SK-N-SH (cell line): ENCODE results near the gene PRKG1. TPM values are rescaled to one million over a fixed set of nuclear protein-coding genes. Genes with fewer than 3 reads are reported as not detected.

Source experiments
- CTCF ChIA-PET: fragments of 300-600, 350-600 bp; formaldehyde crosslinking; extraction: SDS; loops from one replicate; lab custom pipeline; 2021; lab: Yijun Ruan, JAX
- POLR2A ChIA-PET: fragments of 350-600 bp; sonication (Branson Sonifier 250); formaldehyde crosslinking; extraction: SDS; loops from one replicate; lab custom pipeline; 2020; ENCODE audit warnings: antibody characterized with exemption, inconsistent platforms; lab: Yijun Ruan, JAX
- DNase-seq: peaks from one replicate; pipeline ENCODE4 v3.0.0; 2012
- H2AFZ ChIP-seq: fragments of 200-600 bp; sonication (generic); 2 replicates; pipeline ENCODE4 v1.8.1; 2016; ENCODE audit warnings: antibody characterized with exemption, mild to moderate bottlenecking, low read depth
- H3F3A ChIP-seq: fragments of 200-600 bp; sonication (generic); replicated peaks from 2 replicates; pipeline ENCODE3; 2016; ENCODE audit warnings: antibody characterized with exemption, mild to moderate bottlenecking; ENCODE audit not compliant: insufficient read depth
- H3K27ac ChIP-seq, 2 experiments: fragments of 200-500 bp in 1 of 2; fragments of 200-600 bp in 1 of 2; sonication (Bioruptor generic) in 1 of 2; sonication (generic), shearing (Covaris generic) in 1 of 2; 2 replicates each; pipeline versions ENCODE4 v1.5.1 to v1.6.1; 2014 to 2016; ENCODE audit warnings: low read depth in 2 of 2, inconsistent platforms in 1 of 2, low read length in 1 of 2, mild to moderate bottlenecking in 1 of 2, mixed read lengths in 1 of 2
- H3K27me3 ChIP-seq: fragments of 200-600 bp; sonication (generic), shearing (Covaris generic); 2 replicates; pipeline ENCODE4 v1.6.1; 2016; ENCODE audit warnings: mixed run types; ENCODE audit not compliant: insufficient read depth
- H3K36me3 ChIP-seq, 2 experiments: fragments of 200-500 bp in 1 of 2; fragments of 200-600 bp in 1 of 2; sonication (Bioruptor generic) in 1 of 2; sonication (generic) in 1 of 2; replicated peaks in 1 of 2; 2 replicates each; pipeline versions ENCODE3 to v1.5.1; 2014 to 2016; ENCODE audit warnings: low read length in 1 of 2, mild to moderate bottlenecking in 1 of 2; ENCODE audit not compliant: insufficient read depth in 2 of 2, control insufficient read depth in 1 of 2
- H3K4me1 ChIP-seq, 2 experiments: fragments of 200-500 bp in 1 of 2; fragments of 200-600 bp in 1 of 2; sonication (Bioruptor generic) in 1 of 2; sonication (generic), shearing (Covaris generic) in 1 of 2; 2 replicates each; pipeline versions ENCODE4 v1.5.1 to v1.6.1; 2014 to 2016; ENCODE audit warnings: low read depth in 1 of 2, low read length in 1 of 2, mixed run types in 1 of 2; ENCODE audit not compliant: insufficient read depth in 2 of 2, control insufficient read depth in 1 of 2
- H3K4me2 ChIP-seq: fragments of 200-600 bp; sonication (generic), shearing (Covaris generic); 2 replicates; pipeline ENCODE4 v1.6.1; 2017; ENCODE audit warnings: mixed run types
- H3K4me3 ChIP-seq, 2 experiments: fragments of 200-500 bp in 1 of 2; fragments of 200-600 bp in 1 of 2; sonication (Bioruptor generic) in 1 of 2; sonication (generic), shearing (Covaris generic) in 1 of 2; 2 replicates each; pipeline versions ENCODE4 v1.5.1 to v1.8.1; 2014 to 2016; ENCODE audit warnings: low read depth in 2 of 2, inconsistent platforms in 1 of 2, low read length in 1 of 2, mild to moderate bottlenecking in 1 of 2, mixed read lengths in 1 of 2, moderate library complexity in 1 of 2
- H3K79me2 ChIP-seq: fragments of 200-600 bp; sonication (generic); 2 replicates; pipeline ENCODE4 v1.8.1; 2017; ENCODE audit warnings: mild to moderate bottlenecking; ENCODE audit not compliant: insufficient read depth
- H3K9ac ChIP-seq: fragments of 200-600 bp; sonication (generic); 2 replicates; pipeline ENCODE4 v1.6.1; 2017; ENCODE audit warnings: mixed run types
- H3K9me2 ChIP-seq: fragments of 200-600 bp; sonication (generic); 2 replicates; pipeline ENCODE4 v1.6.1; 2017; ENCODE audit warnings: mixed run types
- H3K9me3 ChIP-seq: fragments of 200-600 bp; sonication (generic); 2 replicates; pipeline ENCODE4 v1.6.1; 2017; ENCODE audit warnings: mixed run types, mild to moderate bottlenecking, moderate library complexity
- H4K20me1 ChIP-seq: fragments of 200-600 bp; sonication (generic); 2 replicates; pipeline ENCODE4 v1.6.1; 2017; ENCODE audit warnings: mild to moderate bottlenecking, mixed run types; ENCODE audit not compliant: insufficient read depth
- EP300 ChIP-seq, 2 experiments: IDR thresholded peaks; 2 replicates each; pipeline versions ENCODE4 v1.4.0 to v1.6.1; 2012; ENCODE audit warnings: borderline replicate concordance in 1 of 2, low read depth in 1 of 2, low read length in 1 of 2
- EZH2phosphoT487 ChIP-seq: fragments of 200-600 bp; sonication (generic); IDR thresholded peaks from 2 replicates; pipeline ENCODE4 v1.6.1; 2017; ENCODE audit warnings: low read depth, mixed run types, mild to moderate bottlenecking, antibody characterized with exemption, moderate library complexity, borderline replicate concordance
- FOXJ3 ChIP-seq: sonication (generic); formaldehyde crosslinking; IDR thresholded peaks from 2 replicates; pipeline ENCODE4 v1.5.1; 2020; ENCODE audit warnings: mild to moderate bottlenecking, missing genetic modification reagents
- GATA2 ChIP-seq: sonication (generic); formaldehyde crosslinking; IDR thresholded peaks from 2 replicates; pipeline ENCODE4 v1.5.0; 2020; ENCODE audit warnings: mild to moderate bottlenecking, missing genetic modification reagents
- MEF2A ChIP-seq: IDR thresholded peaks from 2 replicates; pipeline ENCODE4 v1.4.0; 2012; ENCODE audit warnings: low read depth, borderline replicate concordance
- NFIC ChIP-seq: IDR thresholded peaks from 2 replicates; pipeline ENCODE4 v1.4.0; 2012; ENCODE audit warnings: borderline replicate concordance
- RAD21 ChIP-seq: IDR thresholded peaks from 2 replicates; pipeline ENCODE4 v1.6.1; 2012; ENCODE audit warnings: mild to moderate bottlenecking, low read length
- RFX5 ChIP-seq: IDR thresholded peaks from 2 replicates; pipeline ENCODE4 v1.6.1; 2012; ENCODE audit warnings: mild to moderate bottlenecking, improper control_type of control experiment, low read length
- RXRA ChIP-seq: IDR thresholded peaks from 2 replicates; pipeline ENCODE4 v1.4.0; 2012; ENCODE audit warnings: low read depth, mild to moderate bottlenecking, borderline replicate concordance
- SIN3A ChIP-seq: IDR thresholded peaks from 2 replicates; pipeline ENCODE4 v1.6.1; 2012; ENCODE audit warnings: low read depth, mild to moderate bottlenecking, low read length, moderate library complexity, borderline replicate concordance
- TAF1 ChIP-seq: IDR thresholded peaks from 2 replicates; pipeline ENCODE4 v1.6.1; 2012; ENCODE audit warnings: low read depth, mild to moderate bottlenecking, low read length, moderate library complexity, borderline replicate concordance
- TCF12 ChIP-seq: IDR thresholded peaks from 2 replicates; pipeline ENCODE4 v1.4.0; 2012
- TEAD4 ChIP-seq: IDR thresholded peaks from 2 replicates; pipeline ENCODE4 v1.4.0; 2012; ENCODE audit warnings: mild to moderate bottlenecking, borderline replicate concordance; ENCODE audit not compliant: insufficient read depth
- USF2 ChIP-seq: fragments of 150-350 bp; IDR thresholded peaks from 2 replicates; pipeline ENCODE4 v1.6.1; 2017; ENCODE audit warnings: antibody characterized with exemption, low read length, low read depth, borderline replicate concordance
- YY1 ChIP-seq: IDR thresholded peaks from 2 replicates; pipeline ENCODE4 v1.4.0; 2012; ENCODE audit warnings: low read depth, mild to moderate bottlenecking
- WGBS: methylation state at CpG from one replicate; pipeline ENCODE4 v1.1.6; 2017; ENCODE audit warnings: low lambda C conversion rate; 5-methylcytosine and 5-hydroxymethylcytosine counted together
- polyA plus RNA-seq, 3 experiments: library from polyadenylated mRNA; depleted of rRNA; stranded (reverse); fragments of >200 nt; gene quantifications; 2 replicates each; pipeline ENCODE4 v1.2.3, GENCODE V29; 2012
- TF ChIP-seq, protein P1 (sequence below): IDR thresholded peaks from 2 replicates; pipeline ENCODE4 v1.4.0; 2012; ENCODE audit warnings: low read depth, borderline replicate concordance
- TF ChIP-seq, protein P2 (sequence below): IDR thresholded peaks from 2 replicates; pipeline ENCODE4 v1.4.0; 2012; ENCODE audit warnings: low read depth, borderline replicate concordance

Gene PRKG1
- polyA plus RNA-seq, 1 of the 3 experiments (the other 2 are of a cell fraction) = 4.1 TPM

DNA sequence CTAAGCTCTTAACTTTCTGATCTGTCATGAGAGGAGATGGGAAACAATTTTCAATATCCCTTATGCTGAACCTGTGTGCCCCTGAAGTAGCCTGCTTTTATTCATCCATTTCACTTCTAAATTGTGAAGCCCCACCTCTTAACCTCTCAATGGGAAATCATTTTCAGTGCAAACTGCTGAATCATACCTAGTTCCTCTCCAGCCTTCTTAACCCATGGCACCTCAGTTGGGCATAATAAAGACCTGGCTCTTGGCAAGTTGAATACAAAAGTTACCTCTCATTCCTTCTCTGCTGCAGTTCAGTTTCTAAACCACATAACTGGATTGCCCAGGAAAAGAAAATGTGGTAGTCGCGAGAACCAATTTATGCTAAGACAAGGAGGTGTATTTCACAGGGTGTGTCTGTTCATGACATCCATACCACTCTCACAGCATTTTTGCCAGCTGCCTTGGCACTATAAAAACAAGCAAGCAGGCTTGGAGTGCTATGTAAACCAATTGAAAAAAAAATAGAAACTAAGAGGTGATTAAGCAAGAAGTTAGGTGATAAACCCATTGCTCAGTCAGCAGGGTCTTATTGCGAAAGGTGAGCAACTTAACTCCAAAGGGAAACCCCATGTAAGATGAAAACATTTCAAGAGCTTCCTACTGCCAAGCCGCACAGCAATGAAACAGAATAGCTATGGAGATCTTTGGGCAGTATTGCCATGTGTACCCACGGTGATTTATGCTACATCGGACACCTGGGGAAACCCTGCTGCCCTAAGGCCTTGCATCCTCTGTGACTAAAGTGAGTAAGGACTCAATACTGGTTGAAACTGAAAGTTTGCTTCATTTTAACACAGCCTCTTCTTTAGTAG, 1182.8 kb downstream of the PRKG1 start:
- ChIA-PET POLR2A (no interaction called here), CTCF (interaction anchor here (1.0 to 1.2 kb wide), 2 partner anchors 12 to 51 kb away, joined by 3 read pairs; no protein-coding TSS in a partner anchor)
- TF ChIP-seq TAF1 (no peak), TCF12 (no peak), USF2 (no peak), YY1 (no peak), FOXJ3 (CRISPR knock-in tag) (no peak), EP300 (IDR thresholded peaks at IDR 0.05; ENCODE audit: borderline replicate concordance in 1 of 2, low read depth in 1 of 2, low read length in 1 of 2) (no peak), RXRA (no peak), NFIC (no peak), EZH2phosphoT487 (no peak), TEAD4 (no peak), SIN3A (no peak), RFX5 (no peak), MEF2A (no peak), GATA2 (CRISPR knock-in tag) (no peak)
- TF ChIP-seq, protein P1, sequence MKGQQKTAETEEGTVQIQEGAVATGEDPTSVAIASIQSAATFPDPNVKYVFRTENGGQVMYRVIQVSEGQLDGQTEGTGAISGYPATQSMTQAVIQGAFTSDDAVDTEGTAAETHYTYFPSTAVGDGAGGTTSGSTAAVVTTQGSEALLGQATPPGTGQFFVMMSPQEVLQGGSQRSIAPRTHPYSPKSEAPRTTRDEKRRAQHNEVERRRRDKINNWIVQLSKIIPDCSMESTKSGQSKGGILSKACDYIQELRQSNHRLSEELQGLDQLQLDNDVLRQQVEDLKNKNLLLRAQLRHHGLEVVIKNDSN = no peak
- no peaks in the 10 kb centered on the region for H3K9me3 ChIP-seq
- no peak overlapping the region for H2AFZ ChIP-seq
- H4K20me1 ChIP-seq = no peaks in the 10 kb centered on the region
- no peak overlapping the region for H3K4me3 ChIP-seq
- no peaks in the 10 kb centered on the region for H3K9me2 ChIP-seq
- H3K36me3 ChIP-seq = no peaks in the 10 kb centered on the region
- no peaks in the 10 kb centered on the region for H3F3A ChIP-seq
- H3K79me2 ChIP-seq = no peaks in the 10 kb centered on the region
- 95% methylated on average over 6 of the region's 6 CpGs for WGBS
- no peaks in the 10 kb centered on the region for H3K27me3 ChIP-seq
- no peak overlapping the region for H3K9ac ChIP-seq
- no peaks in the 10 kb centered on the region; a peak in 1 of 4 replicates for H3K4me1 ChIP-seq
- DNase-seq = no peak
- H3K4me2 ChIP-seq = no peak overlapping the region
- no peak overlapping the region for H3K27ac ChIP-seq

DNA sequence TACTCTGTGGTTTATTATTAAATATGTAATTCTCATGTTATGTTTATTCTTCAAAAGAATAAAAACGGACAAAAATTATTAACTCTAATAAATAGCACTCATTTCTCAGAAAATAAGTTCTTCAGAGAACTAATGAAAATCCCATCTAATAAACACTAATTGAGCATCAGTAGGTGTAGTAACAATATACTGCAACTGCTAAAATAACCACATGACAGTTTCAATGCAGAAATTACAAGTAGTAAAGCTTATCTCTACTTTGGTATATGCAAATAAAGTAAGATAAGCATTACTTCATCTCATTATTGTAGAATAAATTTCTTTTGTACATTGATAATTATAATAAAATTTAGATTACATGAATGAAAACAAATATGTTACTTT, 1183.4 kb downstream of the PRKG1 start:
- TF ChIP-seq, protein P2, sequence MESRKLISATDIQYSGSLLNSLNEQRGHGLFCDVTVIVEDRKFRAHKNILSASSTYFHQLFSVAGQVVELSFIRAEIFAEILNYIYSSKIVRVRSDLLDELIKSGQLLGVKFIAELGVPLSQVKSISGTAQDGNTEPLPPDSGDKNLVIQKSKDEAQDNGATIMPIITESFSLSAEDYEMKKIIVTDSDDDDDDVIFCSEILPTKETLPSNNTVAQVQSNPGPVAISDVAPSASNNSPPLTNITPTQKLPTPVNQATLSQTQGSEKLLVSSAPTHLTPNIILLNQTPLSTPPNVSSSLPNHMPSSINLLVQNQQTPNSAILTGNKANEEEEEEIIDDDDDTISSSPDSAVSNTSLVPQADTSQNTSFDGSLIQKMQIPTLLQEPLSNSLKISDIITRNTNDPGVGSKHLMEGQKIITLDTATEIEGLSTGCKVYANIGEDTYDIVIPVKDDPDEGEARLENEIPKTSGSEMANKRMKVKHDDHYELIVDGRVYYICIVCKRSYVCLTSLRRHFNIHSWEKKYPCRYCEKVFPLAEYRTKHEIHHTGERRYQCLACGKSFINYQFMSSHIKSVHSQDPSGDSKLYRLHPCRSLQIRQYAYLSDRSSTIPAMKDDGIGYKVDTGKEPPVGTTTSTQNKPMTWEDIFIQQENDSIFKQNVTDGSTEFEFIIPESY = no peak
- TF ChIP-seq RAD21 = no peak
- Histone ChIP-seq H3F3A (no peaks in the 10 kb centered on the region), H3K4me1 (no peaks in the 10 kb centered on the region; a peak in 1 of 4 replicates), H3K36me3 (no peaks in the 10 kb centered on the region), H3K27me3 (no peaks in the 10 kb centered on the region), H4K20me1 (no peaks in the 10 kb centered on the region), H3K4me2 (no peak overlapping the region), H3K9me2 (no peaks in the 10 kb centered on the region), H3K4me3 (no peak overlapping the region), H3K79me2 (no peaks in the 10 kb centered on the region), H2AFZ (no peak overlapping the region), H3K27ac (no peak overlapping the region), H3K9me3 (no peaks in the 10 kb centered on the region), H3K9ac (no peak overlapping the region)
- ChIA-PET CTCF (interaction anchor here (1.0 kb wide), 1 partner anchor 11 kb away, joined by 3 read pairs; no protein-coding TSS in a partner anchor), POLR2A (no interaction called here)
- DNase-seq = no peak
- 76% methylated on average over 1 of the region's 1 CpG for WGBS
